ENCODE data around the gene KNG1.

Gene KNG1

GRCh38 chr3:186785495-186786018 is 68.4 kb downstream of the KNG1 start:
- peak overlapping the region; percentile 28 for H3K27ac ChIP-seq (ENCODE audit: insufficient read depth, low read length, poor library complexity, severe bottlenecking)
- peak overlapping the region; percentile 97 for H3K4me3 ChIP-seq (ENCODE audit: insufficient read depth, low read depth, low read length, poor library complexity, severe bottlenecking)
- peaks cover 29% of the 10 kb centered on the region for H3K4me1 ChIP-seq (ENCODE audit: control insufficient read depth, insufficient read depth, low read length, poor library complexity, severe bottlenecking)
- no peak for DNase-seq
- H3K36me3 ChIP-seq (ENCODE audit: control insufficient read depth, insufficient read depth, low read length), result peaks cover 58% of the 10 kb centered on the region
- H3K9me3 ChIP-seq (ENCODE audit: control insufficient read depth, low read length), result no peaks in the 10 kb centered on the region
- H3K27me3 ChIP-seq (replicated peaks; ENCODE audit: control insufficient read depth, insufficient read depth, low read length, poor library complexity, severe bottlenecking), result no peaks in the 10 kb centered on the region

- peaks cover 29% of the 10 kb centered on the region for H3K4me1 ChIP-seq (ENCODE audit: control insufficient read depth, insufficient read depth, low read length, poor library complexity, severe bottlenecking)
- H3K27me3 ChIP-seq (replicated peaks; ENCODE audit: control insufficient read depth, insufficient read depth, low read length, poor library complexity, severe bottlenecking), result no peaks in the 10 kb centered on the region
- H3K27ac ChIP-seq (ENCODE audit: insufficient read depth, low read length, poor library complexity, severe bottlenecking), result peak overlapping the region; percentile 28
- DNase-seq, result no peak
- H3K36me3 ChIP-seq (ENCODE audit: control insufficient read depth, insufficient read depth, low read length), result peaks cover 58% of the 10 kb centered on the region
- H3K9me3 ChIP-seq (ENCODE audit: control insufficient read depth, low read length), result no peaks in the 10 kb centered on the region
- no peak overlapping the region for H3K4me3 ChIP-seq (ENCODE audit: insufficient read depth, low read depth, low read length, poor library complexity, severe bottlenecking)
These were observed 69.8 kb downstream of the KNG1 start for GRCh38 chr3:186786922-186787321.

- Histone ChIP-seq H3K4me3 (ENCODE audit: insufficient read depth, low read depth, low read length, poor library complexity, severe bottlenecking) (no peak overlapping the region), H3K27me3 (replicated peaks; ENCODE audit: control insufficient read depth, insufficient read depth, low read length, poor library complexity, severe bottlenecking) (no peaks in the 10 kb centered on the region), H3K9me3 (ENCODE audit: control insufficient read depth, low read length) (no peaks in the 10 kb centered on the region), H3K36me3 (ENCODE audit: control insufficient read depth, insufficient read depth, low read length) (peaks cover 58% of the 10 kb centered on the region), H3K4me1 (ENCODE audit: control insufficient read depth, insufficient read depth, low read length, poor library complexity, severe bottlenecking) (peaks cover 29% of the 10 kb centered on the region), H3K27ac (ENCODE audit: insufficient read depth, low read length, poor library complexity, severe bottlenecking) (peak overlapping the region; percentile 28)
- no peak for DNase-seq
These were observed 70.7 kb downstream of the KNG1 start for GRCh38 chr3:186787642-186788481.

- H3K27ac ChIP-seq (ENCODE audit: insufficient read depth, low read length, poor library complexity, severe bottlenecking), result no peak overlapping the region
- peaks cover 29% of the 10 kb centered on the region for H3K4me1 ChIP-seq (ENCODE audit: control insufficient read depth, insufficient read depth, low read length, poor library complexity, severe bottlenecking)
- no peaks in the 10 kb centered on the region for H3K27me3 ChIP-seq (replicated peaks; ENCODE audit: control insufficient read depth, insufficient read depth, low read length, poor library complexity, severe bottlenecking)
- H3K9me3 ChIP-seq (ENCODE audit: control insufficient read depth, low read length), result no peaks in the 10 kb centered on the region
- peaks cover 58% of the 10 kb centered on the region for H3K36me3 ChIP-seq (ENCODE audit: control insufficient read depth, insufficient read depth, low read length)
- no peak overlapping the region for H3K4me3 ChIP-seq (ENCODE audit: insufficient read depth, low read depth, low read length, poor library complexity, severe bottlenecking)
- DNase-seq, result no peak
These were observed 71.6 kb downstream of the KNG1 start for GRCh38 chr3:186788482-186789370.

GRCh38 chr3:186789554-186790260 is 72.5 kb downstream of the KNG1 start:
- peaks cover 27% of the 10 kb centered on the region for H3K4me1 ChIP-seq (ENCODE audit: control insufficient read depth, insufficient read depth, low read length, poor library complexity, severe bottlenecking)
- no peaks in the 10 kb centered on the region for H3K27me3 ChIP-seq (replicated peaks; ENCODE audit: control insufficient read depth, insufficient read depth, low read length, poor library complexity, severe bottlenecking)
- H3K4me3 ChIP-seq (ENCODE audit: insufficient read depth, low read depth, low read length, poor library complexity, severe bottlenecking), result no peak overlapping the region
- H3K9me3 ChIP-seq (ENCODE audit: control insufficient read depth, low read length), result no peaks in the 10 kb centered on the region
- no peak for DNase-seq
- peaks cover 59% of the 10 kb centered on the region for H3K36me3 ChIP-seq (ENCODE audit: control insufficient read depth, insufficient read depth, low read length)
- no peak overlapping the region for H3K27ac ChIP-seq (ENCODE audit: insufficient read depth, low read length, poor library complexity, severe bottlenecking)

GRCh38 chr3:186790261-186790981 is 73.3 kb downstream of the KNG1 start:
- Histone ChIP-seq H3K4me3 (ENCODE audit: insufficient read depth, low read depth, low read length, poor library complexity, severe bottlenecking) (no peak overlapping the region), H3K27ac (ENCODE audit: insufficient read depth, low read length, poor library complexity, severe bottlenecking) (no peak overlapping the region), H3K9me3 (ENCODE audit: control insufficient read depth, low read length) (no peaks in the 10 kb centered on the region), H3K36me3 (ENCODE audit: control insufficient read depth, insufficient read depth, low read length) (peaks cover 52% of the 10 kb centered on the region), H3K27me3 (replicated peaks; ENCODE audit: control insufficient read depth, insufficient read depth, low read length, poor library complexity, severe bottlenecking) (no peaks in the 10 kb centered on the region), H3K4me1 (ENCODE audit: control insufficient read depth, insufficient read depth, low read length, poor library complexity, severe bottlenecking) (peaks cover 20% of the 10 kb centered on the region)
- no peak for DNase-seq

Measured in effector memory CD4-positive, alpha-beta T cell (primary cell).